Measurements from ENCODE around the gene CD99L2.

- TF ChIP-seq CTCF (IDR thresholded peaks at IDR 0.05) (no peak), POLR2A (IDR thresholded peaks at IDR 0.05) (no peak)
Measured at GRCh38 chrX:150926304-150926703, 27.8 kb upstream of the CD99L2 start.
